ENCODE results near the gene NCKAP5L.

Gene NCKAP5L

DNA sequence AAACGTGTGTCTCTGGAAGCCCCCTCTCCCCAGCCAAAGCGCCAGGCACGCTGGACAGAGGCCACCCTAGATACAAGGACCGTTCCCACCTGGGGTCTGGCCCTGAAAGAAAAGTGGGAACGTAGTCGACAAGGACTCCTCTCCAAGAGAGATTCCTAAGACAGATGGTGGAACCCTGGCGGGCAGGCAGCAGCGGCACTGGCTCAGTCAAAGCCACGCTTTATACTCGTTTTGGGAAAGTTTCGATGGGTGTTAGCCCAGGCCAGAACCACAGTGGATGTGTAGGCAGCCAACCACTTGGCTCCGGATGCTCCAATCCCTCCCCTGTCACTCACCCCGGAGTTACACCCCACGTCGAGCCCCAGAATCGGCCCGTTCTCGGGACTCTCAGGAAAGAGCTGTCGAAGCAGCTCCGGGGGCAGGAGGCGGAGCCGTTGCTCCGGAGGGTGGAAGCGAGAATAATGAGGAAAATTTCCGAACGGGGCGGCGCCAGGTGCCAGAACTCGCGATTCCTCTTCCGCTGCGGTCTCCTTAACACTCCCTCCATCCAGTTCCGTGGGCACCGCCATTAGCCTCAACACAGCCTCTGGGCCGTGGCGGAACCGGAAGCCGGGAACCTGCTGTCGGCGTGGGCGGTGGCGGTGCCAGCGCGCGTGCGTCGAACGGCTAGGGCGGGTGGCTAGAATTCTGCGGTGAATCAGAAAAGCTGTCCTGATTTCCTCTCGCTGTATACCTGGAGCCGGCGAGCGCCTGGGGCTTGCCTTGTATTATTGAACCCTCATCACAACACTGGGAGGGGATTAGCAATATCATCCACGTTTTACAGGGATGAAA lies 14.5 kb upstream of the NCKAP5L start, which contains the start of gene BCDIN3D:
BCDIN3D (minus strand) TSS at position 588 of the 834 bp plus-strand sequence; CDS start at position 569, 19 bp downstream.
- no peak for TF ChIP-seq CTCF (IDR thresholded peaks at IDR 0.05; ENCODE audit: insufficient read depth, low read length, poor library complexity, severe bottlenecking)
- TF ChIP-seq EZH2phosphoT487 (conservative IDR thresholded peaks at IDR 0.05; ENCODE audit: low read length), result no peak
- Histone ChIP-seq H3K9me3 (ENCODE audit: insufficient read depth, low read length) (no peaks in the 10 kb centered on the region), H3K9ac (ENCODE audit: low read length) (peak within 1 kb of the TSS; percentile 75), H3K4me3 (ENCODE audit: insufficient read depth, low read length, poor library complexity, severe bottlenecking) (peak within 1 kb of the TSS; percentile 68), H3K36me3 (ENCODE audit: low read length) (no peaks in the 10 kb centered on the region), H3K79me2 (ENCODE audit: insufficient read depth, low read length) (no peaks in the 10 kb centered on the region), H3K4me2 (ENCODE audit: low read depth, low read length, poor library complexity, severe bottlenecking) (peak within 1 kb of the TSS; percentile 99), H2AFZ (ENCODE audit: low read depth, low read length, severe bottlenecking) (peak within 1 kb of the TSS; percentile 89), H3F3A (ENCODE audit: insufficient read depth) (peaks cover 20% of the 10 kb centered on the region), H3K27me3 (ENCODE audit: low read length) (no peaks in the 10 kb centered on the region), H4K20me1 (ENCODE audit: low read depth, low read length) (no peaks in the 10 kb centered on the region), H3K9me2 (replicated peaks; ENCODE audit: insufficient read depth, low read length) (no peaks in the 10 kb centered on the region), H3K27ac (ENCODE audit: low read depth, low read length) (peak within 1 kb of the TSS; percentile 58)

GRCh38 chr12:49838973-49839633 lies 10.9 kb upstream of the NCKAP5L start:
- no peak overlapping the region for H2AFZ ChIP-seq (ENCODE audit: low read depth, low read length, severe bottlenecking)
- no peak overlapping the region for H3K4me2 ChIP-seq (ENCODE audit: low read depth, low read length, poor library complexity, severe bottlenecking)
- TF ChIP-seq CTCF (IDR thresholded peaks at IDR 0.05; ENCODE audit: insufficient read depth, low read length, poor library complexity, severe bottlenecking) (peak; percentile 75), EZH2phosphoT487 (conservative IDR thresholded peaks at IDR 0.05; ENCODE audit: low read length) (no peak)
- no peaks in the 10 kb centered on the region for H3K9me3 ChIP-seq (ENCODE audit: insufficient read depth, low read length)
- H3K79me2 ChIP-seq (ENCODE audit: insufficient read depth, low read length), result no peaks in the 10 kb centered on the region
- H3K4me3 ChIP-seq (ENCODE audit: insufficient read depth, low read length, poor library complexity, severe bottlenecking), result no peak overlapping the region
- H3K27me3 ChIP-seq (ENCODE audit: low read length), result no peaks in the 10 kb centered on the region
- no peaks in the 10 kb centered on the region for H3K36me3 ChIP-seq (ENCODE audit: low read length)
- peaks cover 20% of the 10 kb centered on the region for H3F3A ChIP-seq (ENCODE audit: insufficient read depth)
- no peak overlapping the region for H3K27ac ChIP-seq (ENCODE audit: low read depth, low read length)
- no peak overlapping the region for H3K9ac ChIP-seq (ENCODE audit: low read length)
- no peaks in the 10 kb centered on the region for H3K9me2 ChIP-seq (replicated peaks; ENCODE audit: insufficient read depth, low read length)
- H4K20me1 ChIP-seq (ENCODE audit: low read depth, low read length), result no peaks in the 10 kb centered on the region

- Histone ChIP-seq H3K36me3 (ENCODE audit: low read length) (no peaks in the 10 kb centered on the region), H3K9ac (ENCODE audit: low read length) (no peak overlapping the region), H3K4me3 (ENCODE audit: insufficient read depth, low read length, poor library complexity, severe bottlenecking) (no peak overlapping the region), H3F3A (ENCODE audit: insufficient read depth) (no peaks in the 10 kb centered on the region), H3K27me3 (ENCODE audit: low read length) (no peaks in the 10 kb centered on the region), H3K79me2 (ENCODE audit: insufficient read depth, low read length) (no peaks in the 10 kb centered on the region), H3K9me2 (replicated peaks; ENCODE audit: insufficient read depth, low read length) (no peaks in the 10 kb centered on the region), H3K27ac (ENCODE audit: low read depth, low read length) (no peak overlapping the region), H2AFZ (ENCODE audit: low read depth, low read length, severe bottlenecking) (no peak overlapping the region), H3K9me3 (ENCODE audit: insufficient read depth, low read length) (no peaks in the 10 kb centered on the region), H4K20me1 (ENCODE audit: low read depth, low read length) (no peaks in the 10 kb centered on the region), H3K4me2 (ENCODE audit: low read depth, low read length, poor library complexity, severe bottlenecking) (no peak overlapping the region)
- no peak for TF ChIP-seq CTCF (IDR thresholded peaks at IDR 0.05; ENCODE audit: insufficient read depth, low read length, poor library complexity, severe bottlenecking)
- TF ChIP-seq EZH2phosphoT487 (conservative IDR thresholded peaks at IDR 0.05; ENCODE audit: low read length), result no peak
Observed at GRCh38 chr12:49832836-49833421, 4.7 kb upstream of the NCKAP5L start.

Measured in SU-DHL-6 (cell line).